MM.1S (cell line): Measurements from ENCODE around the gene KRT8.

ENCODE experiments used
- DNase-seq: peaks from one replicate; pipeline ENCODE4 v3.0.0-alpha.2; 2015
- H2AFZ ChIP-seq: fragments of 300-600 bp; sonication (generic); 2 replicates; pipeline ENCODE4 v1.6.0; 2016; ENCODE audit warnings: antibody characterized with exemption, low read length
- H3F3A ChIP-seq: fragments of 300-600 bp; sonication (generic); 2 replicates; pipeline ENCODE4 v1.6.1; 2016; ENCODE audit warnings: mild to moderate bottlenecking, antibody characterized with exemption, low read length, moderate library complexity, mixed read lengths; ENCODE audit not compliant: insufficient read depth
- H3K27ac ChIP-seq: fragments of 300-600 bp; sonication (generic); 2 replicates; pipeline ENCODE4 v1.5.1; 2016; ENCODE audit warnings: mild to moderate bottlenecking, low read length
- H3K27me3 ChIP-seq: fragments of 300-600 bp; sonication (generic); replicated peaks from 2 replicates; pipeline ENCODE4 v1.6.0; 2016; ENCODE audit warnings: low read length; ENCODE audit not compliant: insufficient read depth
- H3K36me3 ChIP-seq: fragments of 300-600 bp; sonication (generic); replicated peaks from 2 replicates; pipeline ENCODE4 v1.6.1; 2016; ENCODE audit warnings: mild to moderate bottlenecking, low read length, mixed read lengths; ENCODE audit not compliant: insufficient read depth
- H3K4me1 ChIP-seq: fragments of 300-600 bp; sonication (generic); 2 replicates; pipeline ENCODE4 v1.6.1; 2016; ENCODE audit warnings: low read length, mixed read lengths
- H3K4me2 ChIP-seq: fragments of 300-600 bp; sonication (generic); 2 replicates; pipeline ENCODE4 v1.6.0; 2016; ENCODE audit warnings: low read depth, low read length
- H3K4me3 ChIP-seq: fragments of 300-600 bp; sonication (generic); 2 replicates; pipeline ENCODE4 v1.5.1; 2016; ENCODE audit warnings: low read length, mixed read lengths
- H3K79me2 ChIP-seq: fragments of 300-600 bp; sonication (generic); 2 replicates; pipeline ENCODE4 v1.6.1; 2016; ENCODE audit warnings: mixed run types, low read length, mixed read lengths
- H3K9ac ChIP-seq: fragments of 300-600 bp; sonication (generic); 2 replicates; pipeline ENCODE4 v1.6.1; 2016; ENCODE audit warnings: low read length, mixed read lengths
- H3K9me2 ChIP-seq: fragments of 300-600 bp; sonication (generic); replicated peaks from 2 replicates; pipeline ENCODE4 v1.6.1; 2016; ENCODE audit warnings: mild to moderate bottlenecking, low read length, mixed read lengths; ENCODE audit not compliant: insufficient read depth
- H3K9me3 ChIP-seq: fragments of 300-600 bp; sonication (generic); replicated peaks from 2 replicates; pipeline ENCODE4 v1.6.1; 2016; ENCODE audit warnings: mild to moderate bottlenecking, low read length, mixed read lengths; ENCODE audit not compliant: insufficient read depth
- H4K20me1 ChIP-seq: fragments of 300-600 bp; sonication (generic); 2 replicates; pipeline ENCODE4 v1.6.1; 2016; ENCODE audit warnings: mild to moderate bottlenecking, low read length, moderate library complexity, mixed read lengths; ENCODE audit not compliant: insufficient read depth
- EZH2 ChIP-seq: fragments of 300-600 bp; sonication (generic); optimal IDR thresholded peaks from 2 replicates; pipeline ENCODE3; 2017; ENCODE audit warnings: low read depth, mild to moderate bottlenecking, antibody characterized with exemption, low read length, mixed read lengths
- EZH2phosphoT487 ChIP-seq: fragments of 300-600 bp; sonication (generic); IDR thresholded peaks from 2 replicates; pipeline ENCODE4 v1.6.1; 2018; ENCODE audit warnings: antibody characterized with exemption, low read length
- TF ChIP-seq, protein P1 (sequence below): fragments of 300-600 bp; sonication (generic); IDR thresholded peaks from 2 replicates; pipeline ENCODE4 v1.5.1; 2016; ENCODE audit warnings: antibody characterized with exemption, low read length, mixed read lengths

KRT8 gene

GRCh38 chr12:52951126-52951525, 46.2 kb upstream of the KRT8 start:
- Histone ChIP-seq H3F3A (no peaks in the 10 kb centered on the region), H3K4me3 (no peak overlapping the region), H3K9me3 (no peaks in the 10 kb centered on the region), H3K4me1 (no peaks in the 10 kb centered on the region), H3K4me2 (no peak overlapping the region), H3K36me3 (no peaks in the 10 kb centered on the region), H3K79me2 (no peaks in the 10 kb centered on the region), H3K9ac (no peak overlapping the region), H3K27me3 (peaks cover 29% of the 10 kb centered on the region), H4K20me1 (no peaks in the 10 kb centered on the region), H3K27ac (no peak overlapping the region), H2AFZ (no peak overlapping the region), H3K9me2 (no peaks in the 10 kb centered on the region)
- no peak for DNase-seq
- no peak for TF ChIP-seq EZH2
- no peak for TF ChIP-seq EZH2phosphoT487
- TF ChIP-seq, protein P1, sequence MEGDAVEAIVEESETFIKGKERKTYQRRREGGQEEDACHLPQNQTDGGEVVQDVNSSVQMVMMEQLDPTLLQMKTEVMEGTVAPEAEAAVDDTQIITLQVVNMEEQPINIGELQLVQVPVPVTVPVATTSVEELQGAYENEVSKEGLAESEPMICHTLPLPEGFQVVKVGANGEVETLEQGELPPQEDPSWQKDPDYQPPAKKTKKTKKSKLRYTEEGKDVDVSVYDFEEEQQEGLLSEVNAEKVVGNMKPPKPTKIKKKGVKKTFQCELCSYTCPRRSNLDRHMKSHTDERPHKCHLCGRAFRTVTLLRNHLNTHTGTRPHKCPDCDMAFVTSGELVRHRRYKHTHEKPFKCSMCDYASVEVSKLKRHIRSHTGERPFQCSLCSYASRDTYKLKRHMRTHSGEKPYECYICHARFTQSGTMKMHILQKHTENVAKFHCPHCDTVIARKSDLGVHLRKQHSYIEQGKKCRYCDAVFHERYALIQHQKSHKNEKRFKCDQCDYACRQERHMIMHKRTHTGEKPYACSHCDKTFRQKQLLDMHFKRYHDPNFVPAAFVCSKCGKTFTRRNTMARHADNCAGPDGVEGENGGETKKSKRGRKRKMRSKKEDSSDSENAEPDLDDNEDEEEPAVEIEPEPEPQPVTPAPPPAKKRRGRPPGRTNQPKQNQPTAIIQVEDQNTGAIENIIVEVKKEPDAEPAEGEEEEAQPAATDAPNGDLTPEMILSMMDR: no peak

DNA sequence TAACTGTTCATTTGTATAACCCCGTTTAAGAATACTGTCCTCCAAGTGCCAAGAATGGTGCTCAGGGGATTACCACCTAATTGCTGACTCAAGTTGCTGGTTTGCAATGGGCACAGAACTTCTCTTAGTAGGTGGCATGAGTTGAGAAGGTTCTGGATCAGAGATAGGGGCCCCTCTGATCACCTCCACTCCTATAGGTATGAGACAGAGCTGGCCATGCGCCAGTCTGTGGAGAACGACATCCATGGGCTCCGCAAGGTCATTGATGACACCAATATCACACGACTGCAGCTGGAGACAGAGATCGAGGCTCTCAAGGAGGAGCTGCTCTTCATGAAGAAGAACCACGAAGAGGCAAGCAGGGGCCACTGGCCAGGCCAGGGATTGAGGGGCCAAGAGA, 45.7 kb upstream of the KRT8 start:
- Histone ChIP-seq H3K27me3 (peaks cover 35% of the 10 kb centered on the region), H3K79me2 (no peaks in the 10 kb centered on the region), H3K4me3 (no peak overlapping the region), H3K27ac (no peak overlapping the region), H3K4me1 (no peaks in the 10 kb centered on the region), H3F3A (no peaks in the 10 kb centered on the region), H3K9me2 (no peaks in the 10 kb centered on the region), H3K9ac (no peak overlapping the region), H3K9me3 (no peaks in the 10 kb centered on the region), H3K4me2 (no peak overlapping the region), H2AFZ (no peak overlapping the region), H3K36me3 (no peaks in the 10 kb centered on the region), H4K20me1 (no peaks in the 10 kb centered on the region)
- no peak for TF ChIP-seq EZH2
- TF ChIP-seq, protein P1: no peak
- no peak for TF ChIP-seq EZH2phosphoT487
- DNase-seq: no peak

DNA sequence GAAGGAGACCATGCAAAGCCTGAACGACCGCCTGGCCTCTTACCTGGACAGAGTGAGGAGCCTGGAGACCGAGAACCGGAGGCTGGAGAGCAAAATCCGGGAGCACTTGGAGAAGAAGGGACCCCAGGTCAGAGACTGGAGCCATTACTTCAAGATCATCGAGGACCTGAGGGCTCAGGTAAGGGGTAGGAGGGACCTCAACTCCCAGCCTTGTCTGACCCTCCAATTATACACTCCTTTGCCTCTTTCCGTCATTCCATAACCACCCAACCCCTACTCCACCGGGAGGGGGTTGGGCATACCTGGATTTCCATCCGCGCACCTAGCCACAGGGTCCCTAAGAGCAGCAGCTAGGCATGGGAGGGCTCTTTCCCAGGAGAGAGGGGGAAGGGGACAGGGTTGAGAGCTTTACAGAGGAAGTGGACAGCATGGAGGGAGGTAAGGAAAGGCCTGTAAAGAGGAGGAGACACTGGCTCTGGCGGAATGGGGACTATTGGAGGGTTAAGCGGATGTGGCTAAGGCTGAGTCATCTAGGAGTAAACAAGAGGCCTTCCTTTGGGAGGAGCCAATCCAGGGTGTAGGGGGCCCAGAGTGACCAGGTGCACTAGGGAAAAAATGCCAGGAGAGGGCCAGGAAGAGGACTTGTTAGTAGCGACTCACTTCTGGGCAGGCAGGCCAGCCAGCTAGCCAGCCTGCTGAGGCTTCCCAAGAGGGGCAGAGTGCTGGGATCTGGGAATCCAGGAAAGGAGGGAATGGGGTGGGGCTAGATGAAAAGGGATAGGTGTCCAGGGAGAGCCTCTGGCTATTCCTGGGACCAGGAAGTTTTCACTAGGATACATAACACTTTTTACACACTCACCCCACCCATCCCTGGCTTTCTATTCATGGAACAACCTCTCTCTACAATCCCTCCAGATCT, 44.8 kb upstream of the KRT8 start:
- Histone ChIP-seq H3K9me2 (no peaks in the 10 kb centered on the region), H3K9ac (no peak overlapping the region), H4K20me1 (no peaks in the 10 kb centered on the region), H3K4me1 (no peaks in the 10 kb centered on the region), H3K79me2 (no peaks in the 10 kb centered on the region), H3K36me3 (no peaks in the 10 kb centered on the region), H3K27ac (no peak overlapping the region), H3K4me3 (no peak overlapping the region), H3K4me2 (no peak overlapping the region), H3K9me3 (no peaks in the 10 kb centered on the region), H3F3A (no peaks in the 10 kb centered on the region), H3K27me3 (peaks cover 43% of the 10 kb centered on the region), H2AFZ (no peak overlapping the region)
- TF ChIP-seq, protein P1: no peak
- TF ChIP-seq EZH2phosphoT487 (no peak), EZH2 (no peak)
- DNase-seq: no peak
